ENCODE results near the gene STX8. TPM values are rescaled to one million over a fixed set of nuclear protein-coding genes. Genes with fewer than 3 reads are reported as not detected.

Gene STX8
- total and polyA plus RNA-seq, 8 donors, result 21.6 to 559 (median 75.0) TPM

DNA sequence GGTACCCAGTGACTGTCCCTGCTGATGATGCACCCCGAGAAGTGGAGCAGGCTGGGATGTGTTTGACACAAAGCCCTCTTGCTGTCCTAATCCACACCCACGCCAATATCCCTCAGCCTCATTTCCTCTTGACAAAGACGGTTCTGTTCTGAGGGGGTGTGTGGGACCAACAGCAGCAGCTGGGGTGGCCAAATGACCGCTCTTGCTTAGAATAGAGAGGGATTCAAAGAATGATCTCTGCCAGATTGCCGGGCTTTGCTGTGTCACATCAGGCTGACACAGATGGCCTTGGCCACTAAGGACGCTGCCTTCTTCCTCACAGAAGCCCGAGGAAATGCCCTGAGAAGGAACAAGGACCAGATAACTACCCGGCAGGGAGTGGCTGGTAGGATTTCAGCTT is 303.6 kb downstream of the STX8 start:
- no peaks in the 10 kb centered on the region for H3K27me3 ChIP-seq
- DNase-seq, result peak in 1 of 2 donors; percentile 59
- H3K4me3 ChIP-seq, result peak overlapping the region in 1 of 4 donors; percentile 9
- TF ChIP-seq CTCF (IDR thresholded peaks at IDR 0.05), result no peak
- TF ChIP-seq POLR2AphosphoS5 (IDR thresholded peaks at IDR 0.05), result no peak
- no peak for TF ChIP-seq EP300 (IDR thresholded peaks at IDR 0.05)
- TF ChIP-seq POLR2A (IDR thresholded peaks at IDR 0.05), result no peak
- intact Hi-C loops (cut with DNase I; ENCODE audit: low total_unique reads), result no loop called here
- H3K9me3 ChIP-seq, result no peaks in the 10 kb centered on the region
- H3K4me1 ChIP-seq, result peaks cover 0 to 27% (median 10%) of the 10 kb centered on the region in 4 donors
- 65 to 84% (median 73%) methylated on average over 7 to 8 of the region's 8 CpGs for WGBS, 5 donors
- H3K36me3 ChIP-seq, result no peaks in the 10 kb centered on the region
- H3K27ac ChIP-seq, result peak overlapping the region in 3 of 5 donors; percentile 71 to 75 (median 72)

DNA sequence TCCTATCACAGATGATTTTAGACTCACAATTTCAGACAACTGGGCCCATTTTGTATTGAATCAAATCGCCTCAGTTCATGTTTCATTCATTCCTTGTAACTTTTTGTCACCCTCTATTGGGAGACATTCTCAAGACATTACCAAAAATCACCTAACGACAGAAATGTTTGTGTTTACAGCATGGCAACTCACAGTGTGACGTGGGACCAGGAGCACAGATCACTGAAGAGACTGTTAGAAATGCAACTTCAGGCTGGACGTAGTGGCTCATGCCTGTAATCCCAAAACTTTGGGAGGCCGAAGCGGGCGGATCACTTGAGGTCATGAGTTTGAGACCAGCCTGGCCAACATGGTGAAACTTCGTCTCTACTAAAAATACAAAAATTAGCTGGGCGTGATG is 304.7 kb downstream of the STX8 start:
- Histone ChIP-seq H3K27me3 (no peaks in the 10 kb centered on the region), H3K9me3 (no peaks in the 10 kb centered on the region), H3K4me3 (no peak overlapping the region), H3K4me1 (peaks cover 0 to 27% (median 10%) of the 10 kb centered on the region in 4 donors), H3K27ac (no peak overlapping the region), H3K36me3 (no peaks in the 10 kb centered on the region)
- no peak for TF ChIP-seq POLR2A (IDR thresholded peaks at IDR 0.05)
- no peak for TF ChIP-seq POLR2AphosphoS5 (IDR thresholded peaks at IDR 0.05)
- TF ChIP-seq CTCF (IDR thresholded peaks at IDR 0.05), result no peak
- TF ChIP-seq EP300 (IDR thresholded peaks at IDR 0.05), result no peak
- intact Hi-C loops (cut with DNase I; ENCODE audit: low total_unique reads), result no loop called here
- DNase-seq, result no peak
- WGBS, 5 donors, result 87 to 95% (median 90%) methylated on average over 9 of the region's 9 CpGs

DNA sequence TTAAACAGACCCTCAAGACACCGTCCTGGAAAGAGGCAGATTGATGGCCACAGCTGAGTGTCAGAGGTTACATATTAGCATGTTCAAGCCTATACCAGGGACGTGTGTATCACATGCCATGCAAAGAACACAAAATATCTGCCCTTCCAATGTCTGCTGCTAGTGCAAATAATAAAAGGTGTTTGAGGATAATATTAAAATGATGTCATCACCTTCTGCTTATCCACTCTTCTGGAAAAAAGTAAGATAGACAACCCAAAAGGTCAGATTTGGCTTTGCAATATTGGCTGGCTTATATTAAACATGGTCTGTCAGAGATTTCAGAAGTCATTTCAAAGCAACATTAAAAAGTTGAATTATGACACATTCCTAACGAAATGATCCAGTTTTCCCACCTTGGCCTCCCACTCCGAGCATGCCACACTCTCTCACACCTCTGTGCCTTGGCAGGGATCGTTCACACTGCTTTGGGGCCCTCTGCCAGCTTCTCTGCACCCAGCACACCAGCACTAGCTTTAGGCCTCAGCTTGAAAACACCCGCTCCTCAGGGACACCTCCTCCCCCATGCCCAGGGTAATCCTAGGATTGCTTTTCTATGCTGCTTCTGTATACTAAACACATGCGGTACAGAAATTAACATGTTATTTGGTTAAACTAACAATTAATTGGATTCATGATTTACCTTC is 306.1 kb downstream of the STX8 start:
- WGBS, 5 donors, result 69 to 87% (median 76%) methylated on average over 7 of the region's 7 CpGs
- peaks cover 0 to under 1% (median 0%) of the 10 kb centered on the region in 4 donors for H3K9me3 ChIP-seq
- TF ChIP-seq EP300 (IDR thresholded peaks at IDR 0.05) (no peak), POLR2A (IDR thresholded peaks at IDR 0.05) (no peak), CTCF (IDR thresholded peaks at IDR 0.05) (no peak), POLR2AphosphoS5 (IDR thresholded peaks at IDR 0.05) (no peak)
- no peaks in the 10 kb centered on the region for H3K27me3 ChIP-seq
- H3K36me3 ChIP-seq, result no peaks in the 10 kb centered on the region
- H3K4me3 ChIP-seq, result no peak overlapping the region
- H3K27ac ChIP-seq, result peak overlapping the region in 2 of 5 donors; percentile 17 to 27
- intact Hi-C loops (cut with DNase I; ENCODE audit: low total_unique reads), result no loop called here
- DNase-seq, result no peak
- peaks cover 0 to 27% (median 10%) of the 10 kb centered on the region in 4 donors for H3K4me1 ChIP-seq

- no peaks in the 10 kb centered on the region for H3K36me3 ChIP-seq
- intact Hi-C loops (cut with DNase I; ENCODE audit: low total_unique reads), result no loop called here
- TF ChIP-seq CTCF (IDR thresholded peaks at IDR 0.05), result no peak
- no peak for TF ChIP-seq EP300 (IDR thresholded peaks at IDR 0.05)
- TF ChIP-seq POLR2A (IDR thresholded peaks at IDR 0.05), result no peak
- no peak for TF ChIP-seq POLR2AphosphoS5 (IDR thresholded peaks at IDR 0.05)
- WGBS, 5 donors, result 82 to 95% (median 93%) methylated on average over 6 of the region's 6 CpGs
- peak overlapping the region in 1 of 5 donors; percentile 58 for H3K27ac ChIP-seq
- H3K4me1 ChIP-seq, result peaks cover 0 to 20% (median 7%) of the 10 kb centered on the region in 4 donors
- DNase-seq, result no peak
- no peak overlapping the region for H3K4me3 ChIP-seq
- H3K27me3 ChIP-seq, result no peaks in the 10 kb centered on the region
- peaks cover 0 to 8% (median 3%) of the 10 kb centered on the region in 4 donors for H3K9me3 ChIP-seq
These were observed 307.1 kb downstream of the STX8 start for GRCh38 chr17:9268546-9268945.

Data from stomach (tissue), 9 donors.